Measurements from ENCODE around the gene RPS5.
"Not testable (repeated sequence)": the region's sequence is repeated elsewhere in the genome, so short reads cannot be mapped to it uniquely, and the experiment has no call there.

The RPS5 gene

DNA sequence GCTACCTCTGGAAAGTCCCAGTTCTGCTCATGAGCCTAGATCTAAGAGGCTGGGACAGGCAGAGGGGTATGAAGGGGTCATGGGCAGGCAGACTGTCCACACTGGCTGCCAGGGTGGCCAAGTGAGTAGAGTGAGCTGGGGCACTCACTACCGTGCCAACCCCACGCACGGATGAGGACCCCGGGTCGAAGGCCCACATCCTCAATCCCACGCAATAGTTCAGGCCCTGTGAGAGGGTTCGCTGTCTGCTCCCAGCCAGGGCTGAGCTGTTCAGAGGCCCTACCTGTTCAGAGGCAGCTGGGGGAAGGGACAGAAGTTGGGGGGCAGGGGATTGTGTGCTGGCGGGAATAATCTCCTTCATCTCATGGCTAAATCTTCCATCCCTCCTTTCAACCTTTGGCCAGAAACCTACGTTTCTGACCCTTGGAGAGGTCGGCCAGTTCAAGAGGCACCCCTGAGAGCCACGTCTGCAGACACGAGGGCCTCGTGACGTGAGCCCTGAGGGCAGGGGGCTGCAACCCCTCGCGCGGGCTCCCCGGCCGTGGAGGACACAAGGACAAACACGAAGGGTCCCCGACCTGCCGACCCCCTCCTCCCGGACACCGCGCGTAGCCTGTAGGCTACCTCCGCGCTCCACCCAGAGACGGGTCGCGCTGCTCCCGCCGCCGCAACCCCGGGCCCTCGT lies 1.0 kb upstream of the RPS5 start:
- no peak for DNase-seq

DNA sequence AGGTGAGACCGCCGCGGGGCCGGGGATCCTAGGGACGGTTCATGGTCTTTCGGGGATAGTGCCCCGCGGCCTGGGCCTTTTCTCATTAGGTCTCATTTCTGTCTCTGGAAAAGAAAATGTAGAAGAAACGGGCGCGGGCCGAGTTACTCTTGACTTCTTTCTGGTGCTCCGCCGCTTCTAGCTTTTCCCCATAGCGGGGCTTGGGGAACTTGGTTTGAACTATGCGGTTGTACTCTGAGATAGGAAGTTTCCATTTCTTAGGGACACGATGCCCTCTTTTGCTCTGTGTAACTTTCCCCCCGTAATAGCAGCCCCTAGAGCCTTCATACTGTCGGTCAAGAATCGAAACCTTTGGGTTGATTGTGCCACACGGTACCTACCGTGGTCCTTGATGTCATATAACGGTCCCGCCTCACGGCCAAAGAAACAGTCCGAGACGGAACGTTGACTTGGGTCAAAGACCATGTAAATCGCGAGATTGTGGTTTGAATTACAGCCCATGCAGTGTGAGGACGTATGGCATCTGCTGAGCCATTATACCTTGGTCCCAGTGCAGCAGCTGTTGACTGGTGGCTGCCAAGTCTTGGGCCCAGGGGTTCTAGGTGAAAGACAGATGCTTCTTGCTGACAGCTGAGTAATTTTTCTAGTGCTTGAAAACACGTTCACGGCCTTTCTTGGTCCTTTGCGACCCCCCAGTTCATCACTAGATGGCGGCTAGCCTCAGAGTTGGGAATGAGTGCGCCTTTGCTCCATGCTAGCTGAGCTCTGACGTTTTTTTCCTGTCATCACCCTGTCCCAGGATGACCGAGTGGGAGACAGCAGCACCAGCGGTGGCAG lies 487 bp downstream of the RPS5 start:
- DNase-seq, result no peak

DNA sequence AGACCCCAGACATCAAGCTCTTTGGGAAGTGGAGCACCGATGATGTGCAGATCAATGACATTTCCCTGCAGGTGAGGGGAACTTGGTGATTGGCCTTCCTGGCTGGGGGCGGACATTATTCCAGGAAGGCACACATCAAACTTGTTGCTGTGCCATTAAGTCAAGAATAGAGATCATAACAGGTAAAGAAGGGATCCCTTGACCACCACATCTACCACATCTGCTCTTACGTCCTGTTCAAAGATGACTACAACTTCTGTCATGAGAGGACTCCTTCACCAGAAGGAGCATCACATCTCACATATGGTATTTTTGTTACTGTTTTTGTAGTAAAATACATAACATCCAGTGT lies 1.1 kb downstream of the RPS5 start:
- DNase-seq, result no peak

GRCh38 chr19:58392945-58393724 lies 6.1 kb downstream of the RPS5 start:
- DNase-seq, result no peak

DNA sequence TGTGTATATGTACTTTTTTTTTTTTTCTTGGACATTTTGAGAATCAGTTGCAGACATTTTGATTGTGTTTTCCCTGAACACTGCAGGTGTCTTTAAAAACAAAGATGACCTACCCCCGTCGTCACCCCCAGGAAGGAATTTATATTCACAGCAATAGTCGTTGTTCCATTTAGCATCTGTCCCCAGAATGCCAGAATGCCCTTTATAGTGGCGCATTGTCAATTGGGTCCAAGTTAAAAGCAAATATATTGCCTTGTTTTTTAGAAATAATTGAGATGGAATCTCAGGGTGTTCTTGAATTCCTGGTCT lies 6.6 kb downstream of the RPS5 start:
- no peak for DNase-seq

- DNase-seq, result no peak
Measured at GRCh38 chr19:58394821-58395219, 7.8 kb downstream of the RPS5 start.

GRCh38 chr19:58395220-58395978 lies 8.3 kb downstream of the RPS5 start, which contains the start of gene RNF225:
Gene RNF225 (plus strand): TSS chr19:58395656. CDS start chr19:58396090, 434 bp downstream.
- DNase-seq, result no peak

DNA sequence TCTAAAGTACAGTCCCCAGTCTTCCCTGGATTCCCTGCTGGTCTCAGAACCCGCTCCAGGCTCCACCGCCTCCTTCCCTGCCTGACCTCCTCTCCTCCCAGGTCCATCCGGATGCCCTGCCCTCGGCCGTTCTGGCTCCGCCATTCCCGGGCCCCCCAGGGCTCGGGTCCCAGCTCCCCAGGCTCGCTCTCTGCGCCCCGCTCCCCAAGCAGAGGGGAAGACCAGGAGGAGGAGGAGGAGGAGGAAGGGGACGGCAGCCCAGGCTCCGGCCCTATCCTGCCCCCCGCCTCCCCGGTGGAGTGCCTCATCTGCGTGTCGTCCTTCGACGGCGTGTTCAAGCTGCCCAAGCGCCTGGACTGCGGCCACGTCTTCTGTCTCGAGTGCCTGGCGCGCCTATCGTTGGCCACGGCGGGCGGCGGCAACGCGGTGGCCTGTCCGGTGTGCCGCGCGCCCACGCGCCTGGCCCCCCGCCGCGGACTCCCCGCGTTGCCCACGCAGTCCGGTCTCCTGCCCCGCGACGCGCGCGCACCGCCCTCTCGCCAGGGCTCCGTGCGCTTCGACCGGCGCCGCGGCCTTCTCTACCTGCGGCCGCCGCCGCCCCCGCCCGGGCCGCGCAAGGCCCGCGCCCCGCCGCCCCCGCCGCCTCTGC lies 9.0 kb downstream of the RPS5 start:
- no peak for DNase-seq

DNA sequence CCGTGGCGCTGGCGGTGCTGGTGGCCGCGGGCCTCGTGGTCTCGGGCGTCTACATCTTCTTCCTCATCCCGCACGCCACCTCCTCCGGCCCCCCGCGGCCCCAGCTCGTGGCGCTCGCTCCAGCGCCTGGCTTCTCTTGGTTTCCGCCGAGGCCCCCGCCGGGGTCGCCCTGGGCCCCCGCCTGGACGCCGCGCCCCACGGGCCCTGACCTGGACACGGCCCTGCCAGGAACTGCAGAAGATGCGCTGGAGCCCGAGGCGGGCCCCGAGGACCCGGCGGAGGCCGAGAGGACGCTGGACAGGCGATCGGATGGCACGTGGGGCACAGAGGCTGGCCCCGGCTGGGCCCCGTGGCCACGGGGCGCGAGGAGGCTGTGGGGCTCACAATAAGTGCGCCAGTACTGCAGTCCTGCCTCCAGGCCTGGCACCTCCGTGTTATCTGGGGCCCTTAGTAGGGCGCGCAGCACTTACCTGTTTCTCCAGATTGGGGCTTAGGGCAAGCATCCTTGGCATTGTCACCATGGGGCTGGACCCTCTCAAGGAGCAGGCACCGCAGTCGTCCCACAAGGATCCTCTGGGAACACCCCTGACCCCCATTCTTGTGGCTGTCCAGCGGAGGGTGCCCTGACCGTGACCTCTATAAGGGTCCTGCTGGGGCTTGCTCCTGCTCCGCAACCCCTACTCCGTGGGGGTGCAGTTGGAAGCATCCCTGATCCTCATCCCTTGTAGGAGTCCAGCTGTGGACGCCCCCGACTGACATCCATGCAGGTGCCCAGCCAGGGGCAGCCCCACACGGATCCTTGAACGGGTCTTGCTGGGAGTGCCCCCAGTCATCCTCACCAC lies 9.8 kb downstream of the RPS5 start:
- DNase-seq, result no peak

DNA sequence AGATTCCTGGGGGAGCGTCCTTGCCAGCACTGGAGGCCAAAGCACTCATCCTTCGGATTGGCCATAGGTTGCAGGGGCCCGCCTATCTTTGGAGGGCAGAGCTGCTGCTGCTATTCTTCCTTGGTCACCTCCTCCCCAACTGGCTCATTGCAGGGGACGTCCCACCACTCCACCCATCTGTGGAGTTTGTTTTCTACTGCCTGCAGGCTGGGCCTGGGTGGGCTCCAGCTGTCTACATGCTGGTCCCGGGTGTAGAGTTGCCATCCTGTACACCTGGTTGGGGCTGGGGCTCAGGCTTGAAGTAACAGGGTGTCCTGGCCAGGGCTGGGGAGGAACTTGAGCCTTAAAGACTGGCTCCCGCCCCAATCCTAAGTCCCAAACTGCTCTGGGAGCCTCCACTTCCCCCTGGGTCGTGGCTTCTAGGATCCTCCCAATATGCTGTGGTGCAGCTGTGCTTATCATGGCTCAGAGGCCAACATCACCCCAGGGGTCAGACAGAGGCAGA lies 10.5 kb downstream of the RPS5 start:
- no peak for DNase-seq

DNA sequence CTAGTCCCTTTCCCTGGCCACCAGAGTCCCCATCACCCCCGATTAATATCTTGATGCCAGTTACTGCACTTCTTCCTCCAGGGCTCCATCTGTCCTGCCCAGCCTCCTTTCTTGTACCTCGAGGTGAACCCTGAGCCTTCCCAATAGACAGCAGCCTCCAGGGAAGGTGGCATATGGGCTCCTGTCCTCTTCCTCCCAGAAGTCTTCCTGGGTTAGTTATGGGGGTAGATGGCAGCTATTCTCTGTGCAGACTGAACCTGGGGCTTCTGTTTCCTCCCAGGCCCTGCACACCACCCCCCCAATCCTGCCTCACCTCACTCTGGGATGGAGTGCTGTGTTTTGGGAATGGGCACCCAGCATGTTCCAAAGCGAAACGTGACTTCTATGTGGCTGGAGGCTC lies 11.0 kb downstream of the RPS5 start:
- no peak for DNase-seq

- DNase-seq, result no peak
Measured at GRCh38 chr19:58398545-58398944, 11.5 kb downstream of the RPS5 start.

GRCh38 chr19:58399903-58400302 lies 12.8 kb downstream of the RPS5 start:
- no peak for DNase-seq

DNA sequence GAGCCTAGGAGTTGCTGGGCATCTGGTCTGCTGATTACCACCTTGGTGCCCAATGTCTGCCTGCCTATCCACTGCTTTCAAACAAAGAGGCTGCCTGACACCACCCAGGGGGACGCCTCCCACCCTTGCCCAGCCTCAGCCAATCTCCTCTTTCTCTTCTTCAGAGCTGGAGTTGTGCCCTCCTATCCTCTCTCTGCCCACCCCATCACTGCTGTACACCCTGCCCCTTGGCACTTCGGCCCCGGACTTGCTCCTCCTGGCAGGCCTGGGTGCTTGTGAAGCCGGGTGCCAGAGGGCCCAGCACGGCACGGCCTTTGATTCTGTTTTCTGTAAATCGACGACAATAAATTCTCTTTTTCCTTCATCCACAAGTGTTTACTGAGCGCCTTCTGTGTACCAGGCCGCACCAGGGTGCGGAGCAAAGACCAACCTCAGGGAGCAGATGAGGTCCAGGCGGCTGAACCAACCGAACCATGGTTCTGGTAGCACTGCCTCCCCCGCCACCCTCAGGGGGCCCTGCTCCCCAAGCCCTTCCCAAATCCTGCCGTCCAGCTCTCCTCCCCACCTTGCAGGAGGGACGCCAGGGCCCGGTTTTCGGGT lies 13.3 kb downstream of the RPS5 start:
- DNase-seq, result no peak

DNA sequence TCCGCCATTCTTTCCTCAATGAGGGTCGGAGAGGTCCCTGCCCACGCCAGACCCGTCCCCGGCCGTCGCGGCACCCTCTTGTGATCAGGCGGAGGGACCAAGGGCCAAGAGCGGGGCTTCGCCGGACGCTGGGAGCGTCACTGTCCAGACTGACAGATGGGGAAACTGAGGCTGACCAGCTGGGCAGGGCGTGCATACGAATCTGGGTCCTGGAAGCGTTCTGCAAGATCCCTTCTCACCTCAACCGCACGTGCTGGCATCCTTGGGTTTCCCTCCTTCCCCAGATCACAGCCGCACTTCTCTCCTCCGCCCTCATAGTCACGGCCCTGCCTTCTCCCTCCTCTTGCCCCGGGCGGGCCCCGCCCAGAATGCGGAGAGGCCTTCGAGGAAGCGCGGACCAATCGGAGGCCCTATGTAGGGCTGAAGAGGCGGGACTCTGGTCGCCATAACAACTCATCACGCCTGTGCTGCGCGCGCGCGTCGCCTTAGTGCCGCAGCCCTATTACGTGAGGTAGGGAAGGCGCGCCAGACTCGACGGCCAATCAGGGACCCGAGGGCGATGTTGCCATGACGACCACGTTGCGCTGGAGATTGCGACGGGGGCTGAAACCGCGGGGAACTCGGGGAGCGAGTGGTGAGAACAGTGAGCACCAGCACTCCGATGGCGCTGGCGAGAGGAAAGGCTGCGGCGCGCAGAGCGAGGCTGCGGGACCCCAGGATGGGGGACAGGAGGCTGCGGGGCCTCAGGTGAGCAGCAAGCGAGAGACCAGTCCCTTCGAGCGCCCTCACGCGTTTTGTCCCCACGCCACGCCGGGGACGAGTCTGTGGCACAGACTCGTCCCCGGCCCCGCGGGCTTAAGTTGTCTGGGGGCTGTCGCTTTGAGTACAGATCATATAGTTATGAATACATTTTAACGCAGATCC lies 14.1 kb downstream of the RPS5 start:
- peak; percentile 100 for DNase-seq

DNA sequence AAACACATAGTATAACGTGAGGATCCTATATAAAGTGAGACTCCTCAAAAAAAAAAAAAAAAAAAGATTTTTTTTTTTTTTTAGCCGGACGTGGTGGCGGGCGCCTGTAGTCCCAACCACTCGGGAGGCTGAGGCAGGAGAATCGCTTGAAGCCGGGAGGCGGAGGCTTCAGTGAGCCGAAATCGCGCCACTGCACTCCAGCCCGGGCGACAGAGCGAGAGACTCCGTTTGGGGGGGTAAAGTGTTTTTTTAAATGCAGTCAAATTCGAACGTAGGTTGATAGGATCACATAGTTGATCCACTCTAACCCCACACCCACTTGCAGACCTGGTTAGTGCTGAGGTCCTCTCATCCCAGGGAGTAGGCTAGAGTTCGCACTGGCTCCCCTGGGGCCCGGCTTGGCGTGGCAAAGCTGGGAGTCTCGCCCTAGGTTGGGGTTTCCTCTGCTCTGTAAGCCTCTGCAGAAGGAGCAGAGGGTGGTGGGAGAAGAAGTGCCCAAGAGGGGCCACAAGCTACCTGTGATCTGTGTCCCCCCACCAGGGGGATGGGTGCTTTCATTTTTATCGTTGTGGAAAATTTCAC lies 14.9 kb downstream of the RPS5 start:
- DNase-seq, result no peak

- not testable (repeated sequence) for DNase-seq
Measured at GRCh38 chr19:58403920-58404478, 16.9 kb downstream of the RPS5 start.

- no peak for DNase-seq
Measured at GRCh38 chr19:58406818-58407657, 20.0 kb downstream of the RPS5 start.

Data from fibroblast of skin of scalp (primary cell).